Thyroid gland (tissue), 4 donors: ENCODE results near the gene L3MBTL4.

Experiments used
- CTCF ChIP-seq, 6 experiments: fragments of 200-600 bp in 3 of 6; fragments of 450-650 bp in 3 of 6; sonication (generic) in 3 of 6; IDR thresholded peaks; one replicate each; pipeline ENCODE4 v1.5.1; 2016 to 2019; ENCODE audit warnings: antibody characterized with exemption in 6 of 6, mild to moderate bottlenecking in 2 of 6, inconsistent platforms in 1 of 6, moderate library complexity in 1 of 6
- POLR2A ChIP-seq, 2 donors: fragments of 450-650 bp; IDR thresholded peaks; one replicate each; pipeline ENCODE4 v1.6.1; 2017; ENCODE audit warnings: antibody characterized with exemption in 2 of 2, mild to moderate bottlenecking in 2 of 2, moderate library complexity in 1 of 2

GRCh38 chr18:6370410-6370809, 44.3 kb downstream of the L3MBTL4 start:
- no peak for TF ChIP-seq CTCF (IDR thresholded peaks at IDR 0.05)
- TF ChIP-seq POLR2A (IDR thresholded peaks at IDR 0.05): no peak
